NCI-H1930 (cell line): ENCODE results near the gene FARP1.

Experiments used
- DNase-seq, 2 experiments: peaks; one replicate each; lab custom pipeline; 2025; lab: John Stamatoyannopoulos, UW

Gene FARP1

DNA sequence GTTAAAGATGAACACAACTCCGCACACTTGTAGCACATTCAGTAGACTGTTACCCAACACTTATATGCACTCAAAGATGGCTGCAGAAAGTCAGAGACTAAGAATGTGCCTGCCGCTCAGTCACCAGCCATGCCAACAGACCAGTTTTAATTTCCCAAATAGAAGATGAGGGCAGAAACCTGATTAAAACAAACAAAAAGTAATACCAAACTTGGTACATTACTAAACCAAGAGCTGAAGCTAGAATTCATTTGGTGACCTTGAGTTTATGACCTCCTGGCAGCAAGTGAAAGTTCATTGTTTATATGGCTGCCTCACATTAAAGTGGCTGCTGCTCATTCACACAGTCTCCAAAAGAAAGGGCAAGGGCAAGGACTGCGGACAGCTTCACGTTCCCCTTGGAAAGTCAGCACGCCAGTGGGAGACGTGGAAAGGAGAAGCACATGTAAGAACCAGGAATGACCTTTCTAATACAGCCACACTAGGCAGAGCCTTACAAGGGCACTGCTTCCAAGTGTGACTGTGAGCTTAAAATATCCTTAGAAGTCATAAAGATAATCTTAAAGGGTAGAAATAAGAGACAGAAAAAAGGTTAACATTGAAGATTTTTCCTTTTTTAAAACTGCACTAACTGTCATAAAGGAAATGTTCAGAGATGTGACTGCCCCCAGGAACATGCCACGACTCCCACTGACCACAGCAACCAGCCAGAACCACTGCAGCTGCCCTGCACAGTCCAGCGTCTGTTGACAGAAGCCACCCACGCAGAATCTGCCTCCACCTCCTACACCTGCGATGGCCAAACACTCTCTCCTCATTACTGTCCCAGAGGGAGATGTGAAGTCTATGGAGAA is 360.5 kb downstream of the FARP1 start:
- no peak for DNase-seq

DNA sequence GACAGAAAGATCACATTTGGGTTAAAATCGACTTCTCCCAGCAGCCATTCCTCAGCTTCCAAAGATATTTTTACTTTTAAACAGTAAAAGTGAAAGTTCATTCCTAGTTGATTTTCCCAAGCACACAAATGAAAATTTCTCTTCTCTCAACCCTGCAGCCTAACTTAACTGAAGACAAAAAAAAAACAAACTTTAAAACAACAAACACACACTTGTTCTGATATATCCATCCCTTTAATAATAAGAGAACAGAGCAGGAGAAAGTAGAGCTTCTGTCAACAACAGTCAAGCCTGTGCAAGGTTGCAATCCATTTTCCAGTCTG is 361.1 kb downstream of the FARP1 start:
- no peak for DNase-seq

DNA sequence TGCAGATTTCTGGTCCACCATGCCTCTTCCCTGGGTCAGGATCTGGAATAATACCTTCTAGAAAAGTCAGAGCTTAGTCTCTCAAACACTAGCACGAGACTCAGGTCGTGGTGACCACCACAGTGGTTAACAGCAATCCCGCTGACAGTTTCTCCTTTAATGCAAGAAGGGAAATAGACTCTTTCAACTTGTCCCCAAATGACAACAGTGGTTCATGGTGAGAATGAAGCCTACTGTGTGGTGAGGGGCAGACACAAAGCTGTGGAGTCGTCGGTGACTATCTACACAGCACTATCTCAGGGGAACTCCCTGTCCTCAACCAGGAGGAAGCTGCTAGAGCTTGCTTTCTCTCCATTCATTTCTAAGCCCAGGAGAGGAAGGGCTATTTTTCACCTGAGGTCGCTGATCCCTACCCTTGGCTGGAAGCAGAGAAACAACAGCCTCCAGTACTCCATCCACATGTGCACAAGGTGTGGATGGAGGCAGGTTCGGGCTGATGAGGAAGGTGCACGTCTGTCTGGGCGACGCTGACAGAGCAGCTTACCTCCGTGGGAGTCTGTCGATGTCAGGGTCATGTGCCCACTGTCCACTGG is 361.6 kb downstream of the FARP1 start:
- DNase-seq, result no peak
